Measurements from ENCODE around the gene RAP1A.

Gene RAP1A

DNA sequence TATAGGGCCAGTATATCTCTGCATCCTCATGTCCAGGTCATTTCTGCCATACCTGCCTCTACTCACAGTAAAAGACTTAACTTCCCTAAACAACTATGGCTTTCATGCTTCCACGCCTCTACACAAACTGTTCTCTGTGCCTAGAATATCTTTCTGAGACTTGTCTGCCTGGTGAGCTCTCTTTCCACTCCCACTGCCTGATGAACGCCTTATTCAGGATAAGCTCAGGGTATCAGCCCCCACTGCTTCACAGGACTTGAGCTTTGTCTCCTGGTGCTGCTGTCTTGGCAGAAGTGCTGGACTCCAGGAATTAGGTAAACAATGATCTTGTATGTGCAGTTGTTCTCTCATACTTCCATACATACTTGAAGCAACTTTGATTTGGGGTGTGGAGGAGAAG lies 131.3 kb downstream of the RAP1A start:
- Histone ChIP-seq H3K27ac (ENCODE audit: low read length) (no peak overlapping the region), H3K36me3 (ENCODE audit: control insufficient read depth in 1 of 2, insufficient read depth in 2 of 2, low read length in 2 of 2) (peaks cover 0 to 4% of the 10 kb centered on the region in 2 donors), H3K4me1 (ENCODE audit: control insufficient read depth in 1 of 2, insufficient read depth in 2 of 2, low read length in 2 of 2) (peaks cover 10 to 27% of the 10 kb centered on the region in 2 donors), H3K27me3 (ENCODE audit: low read depth, low read length) (no peaks in the 10 kb centered on the region), H3K9me3 (ENCODE audit: control insufficient read depth in 1 of 2, low read length in 2 of 2) (no peaks in the 10 kb centered on the region), H3K4me3 (ENCODE audit: low read depth in 1 of 2, low read length in 2 of 2) (no peak overlapping the region)

DNA sequence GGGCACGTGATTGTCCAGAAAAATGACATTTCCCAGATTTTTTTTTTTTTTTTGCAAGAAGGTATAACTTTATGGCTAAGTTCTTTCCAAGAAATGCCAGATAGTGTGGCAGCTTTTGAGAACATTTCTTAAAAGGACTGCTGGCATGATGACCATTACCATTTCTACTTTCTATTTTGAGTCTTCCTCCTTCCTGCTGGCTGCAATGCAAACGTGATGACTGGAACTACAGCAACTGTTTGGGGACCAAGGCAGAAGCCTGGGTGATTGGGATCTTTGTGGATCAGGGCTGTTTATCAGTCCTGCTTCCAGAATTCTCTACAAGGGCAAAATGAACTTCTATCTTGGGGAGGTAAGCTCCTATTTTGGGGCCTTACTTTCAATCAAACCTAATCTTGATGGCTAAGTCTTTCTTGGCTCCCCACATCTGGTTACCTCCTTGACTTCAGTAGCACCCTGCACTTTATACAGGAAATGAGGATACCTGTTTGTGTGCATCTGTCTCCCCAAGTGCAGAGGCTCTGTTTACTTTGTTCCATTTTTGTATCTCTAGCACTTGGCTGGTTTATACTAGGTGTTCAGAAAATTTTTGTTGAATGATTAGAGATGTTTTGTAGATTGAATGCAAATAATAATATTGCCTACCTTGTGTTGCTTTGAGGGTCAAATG lies 132.5 kb downstream of the RAP1A start:
- peaks cover 0 to 6% of the 10 kb centered on the region in 2 donors for H3K36me3 ChIP-seq (ENCODE audit: control insufficient read depth in 1 of 2, insufficient read depth in 2 of 2, low read length in 2 of 2)
- H3K4me3 ChIP-seq (ENCODE audit: low read depth in 1 of 2, low read length in 2 of 2) = no peak overlapping the region
- no peaks in the 10 kb centered on the region for H3K9me3 ChIP-seq (ENCODE audit: control insufficient read depth in 1 of 2, low read length in 2 of 2)
- no peak overlapping the region for H3K27ac ChIP-seq (ENCODE audit: low read length)
- peaks cover 14 to 30% of the 10 kb centered on the region in 2 donors for H3K4me1 ChIP-seq (ENCODE audit: control insufficient read depth in 1 of 2, insufficient read depth in 2 of 2, low read length in 2 of 2)
- no peaks in the 10 kb centered on the region for H3K27me3 ChIP-seq (ENCODE audit: low read depth, low read length)

DNA sequence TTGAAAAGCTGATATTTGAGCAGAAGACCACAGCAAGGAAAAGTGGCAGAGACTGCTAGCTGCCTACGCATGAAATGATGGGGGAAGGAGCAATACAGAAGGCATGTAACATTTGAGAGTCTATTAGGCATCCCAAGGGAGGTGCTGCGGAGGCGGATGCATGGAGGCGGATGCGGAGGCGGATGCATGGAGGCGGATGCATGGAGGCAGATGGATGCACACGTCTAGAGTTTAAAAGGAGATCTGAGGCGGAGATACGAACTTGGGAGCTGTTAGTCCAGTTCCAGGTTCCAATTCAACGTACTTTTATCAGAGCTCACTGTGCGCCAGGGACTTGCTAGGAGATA lies 135.4 kb downstream of the RAP1A start:
- peaks cover 13 to 23% of the 10 kb centered on the region in 2 donors for H3K4me1 ChIP-seq (ENCODE audit: control insufficient read depth in 1 of 2, insufficient read depth in 2 of 2, low read length in 2 of 2)
- peaks cover under 1 to 8% of the 10 kb centered on the region in 2 donors for H3K36me3 ChIP-seq (ENCODE audit: control insufficient read depth in 1 of 2, insufficient read depth in 2 of 2, low read length in 2 of 2)

DNA sequence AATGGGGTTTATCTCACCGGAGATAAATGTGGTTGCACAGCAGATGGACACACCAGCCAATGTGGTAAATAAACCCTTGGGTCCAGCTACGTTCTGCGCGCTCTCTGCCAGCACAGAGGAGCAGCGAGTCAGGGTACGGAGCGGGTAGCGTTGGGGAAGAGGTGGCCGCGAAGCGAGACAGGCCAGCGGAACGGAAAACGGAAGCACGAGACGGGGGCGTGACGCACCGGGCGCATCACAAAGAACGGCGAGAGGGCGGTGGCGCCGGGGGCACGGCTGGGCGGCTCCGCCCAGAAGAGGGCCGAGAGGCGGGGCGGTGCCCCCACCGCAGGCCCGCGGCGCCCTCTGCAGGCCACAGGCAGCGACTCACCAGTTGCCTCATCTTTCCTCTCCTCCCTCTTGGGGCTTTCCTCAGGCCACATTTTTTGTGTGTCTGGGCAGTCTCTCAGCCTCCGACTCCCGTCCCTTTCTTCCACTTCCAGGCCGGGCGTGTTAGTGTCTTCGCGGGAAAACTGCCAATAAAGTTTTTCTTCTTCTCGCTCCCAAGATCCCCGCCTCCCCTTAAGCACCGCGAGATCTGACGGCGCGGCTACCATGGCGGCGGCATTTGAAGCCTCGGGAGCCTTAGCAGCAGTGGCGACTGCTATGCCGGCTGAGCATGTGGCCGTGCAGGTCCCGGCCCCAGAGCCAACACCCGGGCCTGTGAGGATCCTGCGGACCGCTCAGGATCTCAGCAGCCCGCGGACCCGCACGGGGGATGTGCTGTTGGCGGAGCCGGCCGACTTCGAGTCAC lies 135.9 kb downstream of the RAP1A start, which contains the start of gene DDX20:
TSS of gene DDX20 (plus strand) at position 571 of the 793 bp plus-strand sequence. CDS start at position 595, 24 bp downstream.
- Histone ChIP-seq H3K9me3 (ENCODE audit: control insufficient read depth in 1 of 2, low read length in 2 of 2) (no peaks in the 10 kb centered on the region), H3K4me3 (ENCODE audit: low read depth in 1 of 2, low read length in 2 of 2) (peak within 1 kb of the TSS; percentile 88 to 90), H3K27ac (ENCODE audit: low read length) (peak within 1 kb of the TSS; percentile 97), H3K4me1 (ENCODE audit: control insufficient read depth in 1 of 2, insufficient read depth in 2 of 2, low read length in 2 of 2) (peaks cover 13 to 18% of the 10 kb centered on the region in 2 donors), H3K36me3 (ENCODE audit: control insufficient read depth in 1 of 2, insufficient read depth in 2 of 2, low read length in 2 of 2) (peaks cover 6 to 10% of the 10 kb centered on the region in 2 donors), H3K27me3 (ENCODE audit: low read depth, low read length) (no peaks in the 10 kb centered on the region)

More for the DNA sequence above, 135.4 kb downstream of the RAP1A start:
- Histone ChIP-seq H3K9me3 (ENCODE audit: control insufficient read depth in 1 of 2, low read length in 2 of 2) (no peaks in the 10 kb centered on the region), H3K27me3 (ENCODE audit: low read depth, low read length) (no peaks in the 10 kb centered on the region), H3K4me3 (ENCODE audit: low read depth in 1 of 2, low read length in 2 of 2) (peak overlapping the region; percentile 88 to 90), H3K27ac (ENCODE audit: low read length) (peak overlapping the region; percentile 97)

DNA sequence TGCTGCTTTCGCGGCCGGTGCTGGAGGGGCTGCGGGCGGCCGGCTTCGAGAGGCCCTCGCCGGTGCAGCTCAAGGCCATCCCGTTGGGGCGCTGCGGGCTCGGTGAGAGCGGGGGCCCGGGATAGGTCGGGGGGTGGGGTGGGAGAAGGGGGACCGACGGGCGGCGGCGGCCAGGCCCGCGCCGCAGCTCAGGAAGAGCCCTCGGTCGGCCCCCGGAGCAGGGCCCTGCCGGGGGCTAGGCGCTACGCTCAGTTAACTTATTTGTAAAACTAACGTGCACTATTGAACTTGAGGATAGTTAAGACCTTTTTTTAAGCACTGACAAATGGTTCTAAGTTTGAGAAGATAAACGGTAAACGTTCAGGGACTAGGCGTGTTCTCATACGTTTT lies 136.5 kb downstream of the RAP1A start:
- Histone ChIP-seq H3K27me3 (ENCODE audit: low read depth, low read length) (no peaks in the 10 kb centered on the region), H3K27ac (ENCODE audit: low read length) (peak overlapping the region; percentile 70), H3K4me1 (ENCODE audit: control insufficient read depth in 1 of 2, insufficient read depth in 2 of 2, low read length in 2 of 2) (peaks cover 13 to 15% of the 10 kb centered on the region in 2 donors), H3K36me3 (ENCODE audit: control insufficient read depth in 1 of 2, insufficient read depth in 2 of 2, low read length in 2 of 2) (peaks cover 12 to 16% of the 10 kb centered on the region in 2 donors), H3K9me3 (ENCODE audit: control insufficient read depth in 1 of 2, low read length in 2 of 2) (no peaks in the 10 kb centered on the region), H3K4me3 (ENCODE audit: low read depth in 1 of 2, low read length in 2 of 2) (peak overlapping the region; percentile 88 to 90)

DNA sequence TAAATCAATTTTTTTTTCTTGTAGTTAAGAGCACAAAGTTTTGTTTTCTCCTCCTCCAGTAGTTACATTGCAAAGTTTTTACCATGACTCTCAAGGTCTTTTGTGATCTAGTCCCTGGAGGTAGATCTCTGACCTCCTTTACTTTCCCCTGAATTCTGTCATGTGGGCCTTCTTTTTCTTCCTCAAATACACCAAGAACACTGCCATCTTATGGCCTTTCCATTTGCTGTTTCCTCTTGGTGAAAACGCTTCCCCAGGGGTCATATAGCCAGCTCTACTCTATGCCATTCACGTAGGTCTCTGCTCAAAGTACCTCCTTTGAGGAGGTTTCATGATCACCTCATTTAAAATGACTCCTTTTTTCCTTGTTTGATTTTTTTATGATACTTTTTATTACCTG lies 138.8 kb downstream of the RAP1A start:
- Histone ChIP-seq H3K36me3 (ENCODE audit: control insufficient read depth in 1 of 2, insufficient read depth in 2 of 2, low read length in 2 of 2) (peaks cover 28 to 32% of the 10 kb centered on the region in 2 donors), H3K9me3 (ENCODE audit: control insufficient read depth in 1 of 2, low read length in 2 of 2) (no peaks in the 10 kb centered on the region), H3K27me3 (ENCODE audit: low read depth, low read length) (no peaks in the 10 kb centered on the region), H3K4me3 (ENCODE audit: low read depth in 1 of 2, low read length in 2 of 2) (no peak overlapping the region), H3K27ac (ENCODE audit: low read length) (no peak overlapping the region), H3K4me1 (ENCODE audit: control insufficient read depth in 1 of 2, insufficient read depth in 2 of 2, low read length in 2 of 2) (peaks cover 13 to 15% of the 10 kb centered on the region in 2 donors)

DNA sequence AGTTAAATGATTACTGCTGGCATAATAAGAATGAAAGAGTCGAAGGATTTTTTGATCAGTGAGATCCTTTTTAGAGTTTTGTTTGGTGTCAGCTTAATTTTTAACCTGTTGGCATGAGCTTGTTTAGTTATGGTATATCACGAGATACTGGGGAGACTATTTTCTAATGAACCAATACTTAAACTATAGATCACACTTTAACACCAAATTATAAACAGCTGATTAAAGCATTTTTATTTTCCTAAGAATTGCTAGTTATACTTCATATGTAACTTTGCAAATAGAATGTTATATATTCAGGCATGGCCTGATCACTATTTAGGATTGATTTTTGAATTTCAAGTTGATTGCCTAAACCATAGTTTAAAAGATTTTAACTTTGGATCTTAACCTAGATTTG lies 142.1 kb downstream of the RAP1A start:
- Histone ChIP-seq H3K4me1 (ENCODE audit: control insufficient read depth in 1 of 2, insufficient read depth in 2 of 2, low read length in 2 of 2) (peaks cover 2 to 8% of the 10 kb centered on the region in 2 donors), H3K4me3 (ENCODE audit: low read depth in 1 of 2, low read length in 2 of 2) (no peak overlapping the region), H3K36me3 (ENCODE audit: control insufficient read depth in 1 of 2, insufficient read depth in 2 of 2, low read length in 2 of 2) (peaks cover 50 to 51% of the 10 kb centered on the region in 2 donors), H3K9me3 (ENCODE audit: control insufficient read depth in 1 of 2, low read length in 2 of 2) (no peaks in the 10 kb centered on the region), H3K27me3 (ENCODE audit: low read depth, low read length) (no peaks in the 10 kb centered on the region), H3K27ac (ENCODE audit: low read length) (no peak overlapping the region)

DNA sequence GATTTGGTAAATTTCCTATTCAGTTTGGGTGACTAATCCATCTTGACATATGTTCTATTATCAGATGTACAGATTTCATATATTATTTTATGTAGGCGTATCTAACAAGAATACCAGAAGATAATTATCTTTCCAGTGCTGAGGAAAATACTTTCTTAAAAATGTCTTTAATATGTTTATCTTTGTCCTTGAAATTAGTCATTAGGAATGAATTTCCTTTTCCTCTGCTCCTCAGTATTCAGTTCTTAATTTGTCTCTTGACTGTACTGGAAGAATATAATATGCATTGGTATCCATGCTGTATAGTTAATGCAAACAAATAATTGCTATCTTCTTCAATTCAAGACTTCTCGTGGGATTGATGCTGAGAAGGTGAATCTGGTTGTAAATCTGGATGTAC lies 142.7 kb downstream of the RAP1A start:
- Histone ChIP-seq H3K27ac (ENCODE audit: low read length) (no peak overlapping the region), H3K27me3 (ENCODE audit: low read depth, low read length) (no peaks in the 10 kb centered on the region), H3K36me3 (ENCODE audit: control insufficient read depth in 1 of 2, insufficient read depth in 2 of 2, low read length in 2 of 2) (peaks cover 54 to 55% of the 10 kb centered on the region in 2 donors), H3K9me3 (ENCODE audit: control insufficient read depth in 1 of 2, low read length in 2 of 2) (no peaks in the 10 kb centered on the region), H3K4me3 (ENCODE audit: low read depth in 1 of 2, low read length in 2 of 2) (no peak overlapping the region), H3K4me1 (ENCODE audit: control insufficient read depth in 1 of 2, insufficient read depth in 2 of 2, low read length in 2 of 2) (peaks cover 0 to 2% of the 10 kb centered on the region in 2 donors)
